ENCODE data around the gene PMPCB.
"Not testable (repeated sequence)": the region's sequence is repeated elsewhere in the genome, so short reads cannot be mapped to it uniquely, and the experiment has no call there.

Gene PMPCB

GRCh38 chr7:103296901-103297836 lies at the start of gene PMPCB (continued):
- TF ChIP-seq GLIS2 (tag by site-specific recombination; IDR thresholded peaks at IDR 0.05) (peak; percentile 74), ZNF404 (tag by site-specific recombination; IDR thresholded peaks at IDR 0.05) (no peak), ZNF426 (tag by site-specific recombination; IDR thresholded peaks at IDR 0.05) (no peak), ZNF792 (tag by site-specific recombination; IDR thresholded peaks at IDR 0.05) (no peak), ZNF558 (tag by site-specific recombination; IDR thresholded peaks at IDR 0.05) (0 out of 2 replicates have a peak, but pooled peaks have one; percentile 38), ZBTB7A (tag by site-specific recombination; IDR thresholded peaks at IDR 0.05; ENCODE audit: low read depth) (no peak), ZSCAN4 (tag by site-specific recombination; IDR thresholded peaks at IDR 0.05) (no peak), ZNF121 (tag by site-specific recombination; IDR thresholded peaks at IDR 0.05) (no peak), ZFHX2 (tag by site-specific recombination; conservative IDR thresholded peaks at IDR 0.05) (no peak; the same call in 1 of the 2 replicates), ZNF76 (tag by site-specific recombination; IDR thresholded peaks at IDR 0.05; ENCODE audit: borderline replicate concordance, low read depth) (peak; percentile 65; the same call in 1 of the 2 replicates), MEIS1 (CRISPR knock-in tag; IDR thresholded peaks at IDR 0.05; ENCODE audit: borderline replicate concordance) (no peak; the same call in 1 of the 2 replicates), ZFP3 (tag by site-specific recombination; IDR thresholded peaks at IDR 0.05; ENCODE audit: low read depth) (no peak), ZNF169 (tag by site-specific recombination; IDR thresholded peaks at IDR 0.05) (no peak), GLIS1 (tag by site-specific recombination; IDR thresholded peaks at IDR 0.05) (peak; percentile 43), ZBTB10 (tag by site-specific recombination; IDR thresholded peaks at IDR 0.05) (peak; percentile 33; the same call in 1 of the 2 replicates), ZSCAN30 (tag by site-specific recombination; IDR thresholded peaks at IDR 0.05) (peak; percentile 66; the same call in 1 of the 2 replicates), ZNF501 (tag by site-specific recombination; IDR thresholded peaks at IDR 0.05) (peak; percentile 91)
- TF ChIP-seq, protein P1, sequence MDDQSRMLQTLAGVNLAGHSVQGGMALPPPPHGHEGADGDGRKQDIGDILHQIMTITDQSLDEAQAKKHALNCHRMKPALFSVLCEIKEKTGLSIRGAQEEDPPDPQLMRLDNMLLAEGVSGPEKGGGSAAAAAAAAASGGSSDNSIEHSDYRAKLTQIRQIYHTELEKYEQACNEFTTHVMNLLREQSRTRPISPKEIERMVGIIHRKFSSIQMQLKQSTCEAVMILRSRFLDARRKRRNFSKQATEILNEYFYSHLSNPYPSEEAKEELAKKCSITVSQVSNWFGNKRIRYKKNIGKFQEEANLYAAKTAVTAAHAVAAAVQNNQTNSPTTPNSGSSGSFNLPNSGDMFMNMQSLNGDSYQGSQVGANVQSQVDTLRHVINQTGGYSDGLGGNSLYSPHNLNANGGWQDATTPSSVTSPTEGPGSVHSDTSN (CRISPR knock-in tag; IDR thresholded peaks at IDR 0.05) = peak; percentile 62; the same call in 1 of the 2 replicates
- TF ChIP-seq, protein P2, sequence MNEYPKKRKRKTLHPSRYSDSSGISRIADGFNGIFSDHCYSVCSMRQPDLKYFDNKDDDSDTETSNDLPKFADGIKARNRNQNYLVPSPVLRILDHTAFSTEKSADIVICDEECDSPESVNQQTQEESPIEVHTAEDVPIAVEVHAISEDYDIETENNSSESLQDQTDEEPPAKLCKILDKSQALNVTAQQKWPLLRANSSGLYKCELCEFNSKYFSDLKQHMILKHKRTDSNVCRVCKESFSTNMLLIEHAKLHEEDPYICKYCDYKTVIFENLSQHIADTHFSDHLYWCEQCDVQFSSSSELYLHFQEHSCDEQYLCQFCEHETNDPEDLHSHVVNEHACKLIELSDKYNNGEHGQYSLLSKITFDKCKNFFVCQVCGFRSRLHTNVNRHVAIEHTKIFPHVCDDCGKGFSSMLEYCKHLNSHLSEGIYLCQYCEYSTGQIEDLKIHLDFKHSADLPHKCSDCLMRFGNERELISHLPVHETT (tag by site-specific recombination; IDR thresholded peaks at IDR 0.05) = peak; percentile 87
- TF ChIP-seq, protein P3, sequence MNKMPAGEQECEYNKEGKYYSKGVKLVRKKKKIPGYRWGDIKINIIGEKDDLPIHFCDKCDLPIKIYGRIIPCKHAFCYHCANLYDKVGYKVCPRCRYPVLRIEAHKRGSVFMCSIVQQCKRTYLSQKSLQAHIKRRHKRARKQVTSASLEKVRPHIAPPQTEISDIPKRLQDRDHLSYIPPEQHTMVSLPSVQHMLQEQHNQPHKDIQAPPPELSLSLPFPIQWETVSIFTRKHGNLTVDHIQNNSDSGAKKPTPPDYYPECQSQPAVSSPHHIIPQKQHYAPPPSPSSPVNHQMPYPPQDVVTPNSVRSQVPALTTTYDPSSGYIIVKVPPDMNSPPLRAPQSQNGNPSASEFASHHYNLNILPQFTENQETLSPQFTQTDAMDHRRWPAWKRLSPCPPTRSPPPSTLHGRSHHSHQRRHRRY (tag by site-specific recombination; IDR thresholded peaks at IDR 0.05) = no peak
- TF ChIP-seq, protein P4, sequence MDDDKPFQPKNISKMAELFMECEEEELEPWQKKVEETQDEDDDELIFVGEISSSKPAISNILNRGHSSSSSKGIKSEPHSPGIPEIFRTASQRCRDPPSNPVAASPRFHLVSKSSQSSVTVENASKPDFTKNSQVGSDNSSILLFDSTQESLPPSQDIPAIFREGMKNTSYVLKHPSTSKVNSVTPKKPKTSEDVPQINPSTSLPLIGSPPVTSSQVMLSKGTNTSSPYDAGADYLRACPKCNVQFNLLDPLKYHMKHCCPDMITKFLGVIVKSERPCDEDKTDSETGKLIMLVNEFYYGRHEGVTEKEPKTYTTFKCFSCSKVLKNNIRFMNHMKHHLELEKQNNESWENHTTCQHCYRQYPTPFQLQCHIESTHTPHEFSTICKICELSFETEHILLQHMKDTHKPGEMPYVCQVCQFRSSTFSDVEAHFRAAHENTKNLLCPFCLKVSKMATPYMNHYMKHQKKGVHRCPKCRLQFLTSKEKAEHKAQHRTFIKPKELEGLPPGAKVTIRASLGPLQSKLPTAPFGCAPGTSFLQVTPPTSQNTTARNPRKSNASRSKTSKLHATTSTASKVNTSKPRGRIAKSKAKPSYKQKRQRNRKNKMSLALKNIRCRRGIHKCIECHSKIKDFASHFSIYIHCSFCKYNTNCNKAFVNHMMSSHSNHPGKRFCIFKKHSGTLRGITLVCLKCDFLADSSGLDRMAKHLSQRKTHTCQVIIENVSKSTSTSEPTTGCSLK (tag by site-specific recombination; IDR thresholded peaks at IDR 0.05) = no peak

DNA sequence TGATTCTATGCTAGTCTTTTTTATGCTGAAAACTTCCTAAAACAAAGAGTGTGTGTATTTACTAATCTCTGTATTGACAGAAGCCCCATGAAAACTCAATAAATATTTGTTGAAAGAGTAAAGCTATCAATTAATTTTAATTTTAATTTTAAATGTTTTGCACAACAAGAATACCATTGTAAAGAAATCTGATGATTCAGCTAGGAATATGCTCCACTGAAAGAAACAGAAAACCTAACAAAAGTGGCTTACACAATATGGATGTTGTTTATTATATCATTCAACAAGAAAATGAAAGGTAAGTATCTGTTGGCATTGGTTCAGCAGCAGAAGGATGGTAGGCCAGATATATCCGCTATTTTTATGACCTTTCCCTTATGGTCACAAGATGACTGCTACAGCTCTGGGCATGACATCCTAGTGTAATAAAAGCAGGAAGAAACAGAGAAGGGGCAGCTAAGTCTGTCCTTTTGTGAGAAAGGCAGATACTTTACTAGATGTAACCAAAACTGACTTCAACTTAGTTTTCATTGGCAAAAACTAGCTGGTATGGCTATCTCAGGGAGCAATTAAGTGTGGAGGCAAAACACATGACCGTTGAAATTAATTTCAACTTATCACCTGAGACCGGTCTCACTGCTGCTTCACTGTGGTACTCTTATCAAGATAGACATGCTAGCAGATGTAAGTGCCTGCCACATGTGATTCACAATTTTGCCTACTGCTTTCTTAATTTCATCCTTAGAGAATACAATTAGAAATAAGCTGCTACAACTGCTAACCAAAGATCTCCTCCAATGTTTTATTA lies 43.3 kb upstream of the PMPCB start:
- H3K27ac ChIP-seq (ENCODE audit: extremely low read depth, low read depth, low read length); CTCF ChIA-PET; H3K9me3 ChIP-seq (ENCODE audit: control insufficient read depth, insufficient read depth, low read depth, low read length); POLR2A ChIA-PET; H3K36me3 ChIP-seq (ENCODE audit: control insufficient read depth in 2 of 2, insufficient read depth in 1 of 2, low read length in 2 of 2); H3K4me3 ChIP-seq (ENCODE audit: low read depth, low read length); H3K4me1 ChIP-seq (ENCODE audit: control insufficient read depth, insufficient read depth, low read length): not testable (repeated sequence)

DNA sequence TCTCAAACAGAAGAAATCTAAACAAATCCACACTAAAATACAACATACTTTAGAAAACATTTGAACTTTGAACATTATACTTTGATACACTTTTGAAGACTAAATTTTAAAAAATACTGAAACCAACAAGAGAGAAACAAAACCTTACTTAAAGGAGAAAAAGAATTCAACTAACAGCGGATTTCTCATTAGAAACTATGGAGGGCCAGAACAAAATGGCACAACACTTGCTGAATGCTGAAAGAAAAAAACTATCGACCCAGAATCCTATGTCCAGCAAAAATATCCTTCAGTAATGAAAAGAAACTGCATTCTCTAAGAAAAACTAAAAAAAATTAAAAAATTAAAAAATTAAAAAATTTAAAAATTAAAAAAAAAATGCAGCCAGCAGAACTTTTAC lies 33.2 kb upstream of the PMPCB start:
- H3K4me3 ChIP-seq (ENCODE audit: low read depth, low read length); H3K9me3 ChIP-seq (ENCODE audit: control insufficient read depth, insufficient read depth, low read depth, low read length); H3K27ac ChIP-seq (ENCODE audit: extremely low read depth, low read depth, low read length); H3K4me1 ChIP-seq (ENCODE audit: control insufficient read depth, insufficient read depth, low read length); H3K36me3 ChIP-seq (ENCODE audit: control insufficient read depth in 2 of 2, insufficient read depth in 1 of 2, low read length in 2 of 2); POLR2A ChIA-PET; CTCF ChIA-PET: not testable (repeated sequence)

Measured in HEK293 (cell line).